ENCODE results near the gene CLINT1.
A peak's percentile ranks its signal among the peaks of the same experiment; 100 is the strongest.
"Not testable (repeated sequence)": the region's sequence is repeated elsewhere in the genome, so short reads cannot be mapped to it uniquely, and the experiment has no call there.

The CLINT1 gene

GRCh38 chr5:157862183-157862851 lies 3.4 kb upstream of the CLINT1 start:
- no peak for DNase-seq

DNA sequence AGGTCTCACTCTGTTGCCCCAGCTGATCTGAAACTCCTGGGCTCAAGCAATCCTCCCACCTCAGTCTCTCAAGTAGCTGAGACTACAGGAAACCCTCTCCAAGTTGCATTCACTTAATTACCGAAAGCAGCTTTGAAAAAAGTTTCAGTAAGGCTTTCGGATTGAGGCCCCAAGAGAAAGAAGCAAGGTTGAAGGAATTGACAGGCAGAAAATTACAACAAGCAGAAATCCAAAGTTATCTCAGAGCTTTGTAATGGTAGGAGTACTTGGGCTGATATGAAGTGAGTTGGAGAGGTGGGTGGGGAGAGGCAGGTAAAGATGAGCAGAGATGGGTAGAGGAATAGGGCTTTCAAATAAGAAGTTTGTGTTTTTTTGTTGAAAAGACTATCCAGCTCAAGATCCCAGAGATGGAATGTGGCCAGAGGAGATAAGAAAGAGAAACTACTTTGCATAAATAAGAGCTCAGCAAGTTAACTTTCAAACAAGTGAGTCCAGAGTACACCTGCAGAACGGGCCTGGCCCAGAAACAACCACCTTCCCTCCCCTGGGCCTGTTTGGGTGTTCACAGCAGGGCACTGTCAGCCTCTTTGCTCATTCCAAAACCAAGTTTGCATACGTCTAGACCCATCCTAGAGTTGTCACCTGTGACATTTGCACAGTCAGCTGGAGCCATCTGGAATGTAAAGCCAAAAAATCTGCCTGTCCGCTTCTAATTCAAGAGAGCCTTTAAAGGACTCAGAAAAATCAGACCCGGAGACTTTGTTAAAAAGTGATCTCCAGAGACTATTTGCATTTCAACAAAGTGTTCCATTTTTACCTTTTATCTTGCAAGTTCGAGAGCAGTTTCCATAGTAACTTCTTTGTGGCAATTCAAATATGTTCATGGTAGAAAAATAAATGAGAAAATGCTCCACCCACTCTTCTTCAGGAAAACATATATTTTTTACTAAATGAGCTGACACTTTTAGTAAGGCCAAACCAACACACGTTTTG lies 2.2 kb upstream of the CLINT1 start:
- peak in 1 of 2 donors; percentile 0 for DNase-seq

DNA sequence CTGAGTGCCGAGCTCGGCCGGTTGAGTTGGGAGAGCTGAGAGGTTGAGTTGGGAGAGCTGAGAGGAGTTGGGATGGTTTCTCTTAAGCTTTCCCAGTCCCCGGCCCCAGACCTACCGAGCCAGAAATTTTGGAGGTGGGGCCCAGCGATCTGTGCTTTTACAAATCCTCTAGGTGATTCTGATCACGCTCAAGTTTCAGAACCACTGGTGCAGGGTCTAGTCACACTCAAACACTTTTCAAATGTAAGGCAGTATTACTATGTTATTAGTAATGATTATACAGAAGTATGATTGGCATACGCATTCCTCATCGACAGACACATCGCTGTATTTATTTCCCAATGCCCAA lies 256 bp upstream of the CLINT1 start:
- no peak for DNase-seq

- DNase-seq: peak in 1 of 2 donors; percentile 46
Measured at GRCh38 chr5:157857816-157858526, 974 bp downstream of the CLINT1 start.

DNA sequence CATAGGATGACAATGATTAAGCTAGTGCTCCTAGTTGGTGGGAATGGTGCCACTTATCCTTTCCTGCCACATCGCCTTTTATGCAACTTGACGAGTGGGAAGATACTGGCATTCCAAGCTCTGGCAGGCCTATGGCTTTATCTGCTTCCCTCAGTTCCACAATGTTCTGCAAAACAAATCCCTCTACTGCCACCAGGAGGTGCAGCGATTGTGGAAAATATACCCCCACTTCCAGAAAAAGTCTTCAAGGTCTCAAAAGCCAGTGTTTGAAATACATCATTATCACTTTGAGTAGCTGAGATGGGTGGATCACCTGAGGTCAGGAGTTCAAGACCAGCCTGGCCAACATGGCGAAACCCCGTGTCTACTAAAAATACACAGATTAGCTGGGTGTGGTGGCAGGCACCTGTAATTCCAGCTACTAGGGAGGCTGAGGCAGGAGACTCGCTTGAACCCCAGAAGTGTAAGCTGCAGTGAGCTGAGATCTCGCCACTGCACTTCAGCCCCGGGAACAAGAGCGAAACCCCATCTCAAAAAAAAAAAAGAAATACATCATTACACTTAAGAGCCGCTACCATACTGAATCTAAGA lies 3.4 kb downstream of the CLINT1 start:
- DNase-seq: peak; percentile 13 to 23

- DNase-seq: not testable (repeated sequence)
Measured at GRCh38 chr5:157853365-157853764, 5.6 kb downstream of the CLINT1 start.

- no peak for DNase-seq
Measured at GRCh38 chr5:157845914-157846598, 12.9 kb downstream of the CLINT1 start.

DNA sequence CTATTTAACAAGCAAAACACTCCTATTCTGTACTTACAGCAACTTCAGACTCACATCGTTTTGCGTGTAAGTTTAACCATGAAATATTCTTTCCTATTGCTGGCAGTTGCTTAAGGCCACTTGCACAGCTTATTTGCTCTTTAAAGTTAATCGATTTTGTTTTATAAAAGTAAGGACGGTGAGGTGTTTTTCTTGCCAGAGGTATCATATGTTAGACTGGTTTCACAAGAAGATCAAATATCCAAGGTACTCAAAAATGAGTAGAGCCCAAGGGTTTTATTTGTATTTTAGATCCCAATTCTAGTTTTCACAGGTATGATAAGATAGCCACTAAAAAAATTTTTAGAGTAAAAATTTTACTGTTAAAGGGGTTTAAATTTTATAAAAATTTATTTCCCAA lies 16.2 kb downstream of the CLINT1 start:
- DNase-seq: no peak

DNA sequence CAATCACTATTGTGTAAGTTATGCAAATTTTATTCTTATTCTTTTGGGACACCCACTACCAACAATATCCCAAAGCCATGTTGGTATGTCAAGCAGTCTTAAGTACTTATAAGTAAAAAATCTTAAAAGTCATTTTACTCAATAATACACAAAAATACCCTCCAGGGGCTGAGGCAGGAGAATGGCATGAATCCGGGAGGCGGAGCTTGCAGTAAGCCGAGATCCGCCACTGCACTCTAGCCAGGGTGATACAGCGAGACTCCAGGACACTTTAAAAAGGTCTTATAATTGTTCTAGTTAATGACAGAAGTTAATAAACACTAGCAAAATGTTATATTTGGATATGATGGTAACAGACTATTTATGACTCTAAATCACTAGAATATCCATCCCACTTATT lies 16.8 kb downstream of the CLINT1 start:
- no peak for DNase-seq

GRCh38 chr5:157839157-157839795 lies 19.7 kb downstream of the CLINT1 start:
- DNase-seq: no peak

GRCh38 chr5:157836121-157836753 lies 22.7 kb downstream of the CLINT1 start:
- no peak for DNase-seq

- DNase-seq: no peak
Measured at GRCh38 chr5:157835041-157835440, 23.9 kb downstream of the CLINT1 start.

DNA sequence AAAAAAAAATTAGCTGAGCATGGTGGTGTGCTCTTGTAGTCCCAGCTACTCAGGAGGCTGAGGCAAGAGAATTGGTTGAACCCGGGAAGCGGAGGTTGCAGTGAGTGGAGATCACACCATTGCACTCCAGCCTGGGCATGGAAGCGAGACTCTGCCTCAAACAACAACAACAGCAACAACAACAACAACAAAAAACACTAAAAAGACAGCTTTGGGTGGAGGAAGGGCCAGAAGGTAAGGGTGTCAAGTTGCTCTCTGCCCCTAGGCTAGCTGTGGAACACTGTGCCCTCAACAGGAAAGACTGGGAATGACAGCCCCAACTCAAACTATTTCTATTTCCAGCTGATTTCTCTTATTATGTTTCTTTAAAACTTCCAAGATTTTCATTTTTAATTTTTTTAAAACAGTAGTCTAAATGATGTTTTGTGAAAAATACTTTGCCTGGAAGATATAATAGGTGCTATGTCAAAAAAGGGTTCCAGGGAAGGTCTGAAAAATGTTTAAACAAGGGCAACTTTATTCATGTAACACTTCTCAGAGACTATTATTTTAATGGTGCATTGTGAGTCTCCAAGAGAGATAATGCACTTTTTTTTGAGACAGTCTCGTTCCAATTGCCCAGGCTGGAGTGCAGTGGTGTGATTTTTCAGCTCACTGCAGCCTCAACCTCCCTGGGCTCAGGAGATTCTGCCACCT lies 29.9 kb downstream of the CLINT1 start:
- no peak for DNase-seq

DNA sequence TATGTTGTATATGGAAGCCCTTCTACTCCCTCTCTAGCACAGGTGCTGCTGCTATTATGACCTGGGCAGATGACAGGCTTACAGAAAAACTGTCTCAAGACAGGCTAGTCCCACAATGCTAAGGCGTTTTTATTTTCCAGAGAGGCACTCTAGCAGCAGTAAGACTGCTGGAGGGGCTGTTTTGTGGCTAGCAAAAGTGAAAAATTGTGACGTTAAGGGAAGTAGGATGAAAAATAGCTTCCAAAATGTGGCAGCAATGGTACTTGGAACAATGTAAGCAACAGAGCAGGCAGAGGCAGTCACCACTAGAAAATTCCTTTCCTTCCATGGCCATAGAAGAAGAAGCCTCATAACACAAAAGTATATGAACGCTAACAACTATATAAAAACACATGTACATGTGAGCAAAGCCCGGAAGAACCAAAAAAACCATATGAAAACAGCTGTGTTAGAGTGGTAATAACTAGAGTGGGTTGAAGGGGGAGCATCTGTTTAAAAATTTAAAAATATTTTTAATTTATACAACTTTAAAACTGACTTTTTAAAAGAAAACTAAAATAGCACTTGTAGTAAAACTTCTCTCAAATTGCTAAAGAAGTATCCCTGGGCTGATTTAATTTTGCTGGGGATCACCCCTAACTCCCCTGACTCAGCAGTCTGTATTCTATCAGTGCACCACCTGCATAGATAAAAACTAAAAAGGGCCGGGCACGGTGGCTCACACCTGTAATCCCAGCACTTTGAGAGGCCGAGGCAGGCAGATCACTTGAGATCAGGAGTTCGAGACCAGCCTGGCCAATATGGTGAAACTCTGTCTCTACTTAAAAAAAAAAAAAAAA lies 30.6 kb downstream of the CLINT1 start:
- DNase-seq: no peak

- DNase-seq: no peak
Measured at GRCh38 chr5:157827423-157827822, 31.5 kb downstream of the CLINT1 start.

DNA sequence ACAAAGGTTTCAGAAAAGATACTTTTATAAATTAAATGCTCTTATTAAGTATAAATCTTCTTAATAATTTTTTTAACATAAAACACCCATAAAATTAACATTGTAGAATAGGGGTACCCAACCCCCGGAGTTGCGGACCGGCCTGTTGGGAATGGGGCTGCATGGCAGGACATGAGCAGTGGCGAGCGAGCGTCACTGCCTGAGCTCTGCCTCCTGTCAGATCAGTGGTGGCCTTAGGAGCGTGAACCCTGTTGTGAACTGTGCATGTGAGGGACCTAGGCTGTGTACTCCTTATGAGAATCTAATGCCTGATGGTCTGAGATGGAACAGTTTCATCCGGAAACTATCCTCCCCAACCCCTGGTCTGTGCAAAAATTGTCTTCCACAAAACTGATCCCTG lies 35.3 kb downstream of the CLINT1 start:
- DNase-seq: no peak

- DNase-seq: no peak
Measured at GRCh38 chr5:157821822-157822622, 36.9 kb downstream of the CLINT1 start.

- DNase-seq: no peak
Measured at GRCh38 chr5:157821405-157821804, 37.5 kb downstream of the CLINT1 start.

All from CD4-positive, alpha-beta T cell treated with Interferon alpha-2 for 1 hour (primary cell).